NOMO-1 treated with dmso at 0.1 percent for 144 hours (cell line): ENCODE data around the gene HSPA4.
"Not testable (repeated sequence)": the region's sequence is repeated elsewhere in the genome, so short reads cannot be mapped to it uniquely, and the experiment has no call there.

ENCODE experiments used
- DNase-seq: peaks from one replicate; lab custom pipeline; 2025; ENCODE audit not compliant: unreplicated experiment; lab: John Stamatoyannopoulos, UW

Gene HSPA4

GRCh38 chr5:133121611-133122150 lies 69.9 kb downstream of the HSPA4 start:
- DNase-seq: no peak

- no peak for DNase-seq
Measured at GRCh38 chr5:133122711-133123110, 70.9 kb downstream of the HSPA4 start.

GRCh38 chr5:133123297-133123696 lies 71.5 kb downstream of the HSPA4 start:
- no peak for DNase-seq

GRCh38 chr5:133124891-133125290 lies 73.1 kb downstream of the HSPA4 start:
- DNase-seq: no peak

- DNase-seq: no peak
Measured at GRCh38 chr5:133128066-133128465, 76.3 kb downstream of the HSPA4 start.

GRCh38 chr5:133129289-133129688 lies 77.5 kb downstream of the HSPA4 start:
- DNase-seq: no peak

- DNase-seq: no peak
Measured at GRCh38 chr5:133129950-133130349, 78.1 kb downstream of the HSPA4 start.

- no peak for DNase-seq
Measured at GRCh38 chr5:133130387-133131118, 78.7 kb downstream of the HSPA4 start.

GRCh38 chr5:133132717-133133116 lies 80.9 kb downstream of the HSPA4 start:
- DNase-seq: no peak

GRCh38 chr5:133133241-133133640 lies 81.4 kb downstream of the HSPA4 start:
- not testable (repeated sequence) for DNase-seq

GRCh38 chr5:133136890-133137289 lies 85.1 kb downstream of the HSPA4 start:
- DNase-seq: not testable (repeated sequence)

GRCh38 chr5:133140311-133140710 lies 88.5 kb downstream of the HSPA4 start:
- no peak for DNase-seq

- DNase-seq: no peak
Measured at GRCh38 chr5:133141746-133142145, 89.9 kb downstream of the HSPA4 start.

GRCh38 chr5:133142782-133143181 lies 91.0 kb downstream of the HSPA4 start:
- DNase-seq: no peak

GRCh38 chr5:133144245-133144981 lies 92.6 kb downstream of the HSPA4 start:
- DNase-seq: no peak

GRCh38 chr5:133145436-133146170 lies 93.8 kb downstream of the HSPA4 start:
- DNase-seq: no peak

GRCh38 chr5:133147411-133147810 lies 95.6 kb downstream of the HSPA4 start:
- no peak for DNase-seq

GRCh38 chr5:133147815-133148567 lies 96.2 kb downstream of the HSPA4 start:
- DNase-seq: no peak

- DNase-seq: no peak
Measured at GRCh38 chr5:133149345-133149744, 97.5 kb downstream of the HSPA4 start.

- no peak for DNase-seq
Measured at GRCh38 chr5:133150909-133151544, 99.2 kb downstream of the HSPA4 start.
